GM12878 (cell line): Measurements from ENCODE around the gene PALLD. TPM values are rescaled to one million over a fixed set of nuclear protein-coding genes. Genes with fewer than 3 reads are reported as not detected.
A peak's percentile ranks its signal among the peaks of the same experiment; 100 is the strongest.

ENCODE experiments used
- ATAC-seq: fragments of 200-7000 bp; cut with Tn5 transposase; 3 replicates; pipeline ENCODE4 v1.9.1; 2020; ENCODE audit warnings: mild to moderate bottlenecking, moderate library complexity
- BruUV-seq: library from RNA; stranded (reverse); fragments of 400-500 nt; replicated peaks from 2 replicates; lab custom pipeline; 2021; lab: Mats Ljungman, UMichigan
- CTCF ChIA-PET: fragments of 300-600 bp; sonication (Branson Sonifier 250); formaldehyde crosslinking; extraction: SDS; loops from one replicate; lab custom pipeline; 2021; ENCODE audit warnings: inconsistent platforms; lab: Yijun Ruan, JAX
- POLR2A ChIA-PET: fragments of 350-600 bp; formaldehyde crosslinking; extraction: SDS; loops from one replicate; lab custom pipeline; 2021; ENCODE audit warnings: inconsistent platforms; lab: Charles Lee
- RAD21 ChIA-PET: fragments of 300-600 bp; sonication (Branson Sonifier 250); formaldehyde crosslinking; loops from one replicate; lab custom pipeline; 2023; ENCODE audit warnings: antibody characterized with exemption; ENCODE audit not compliant: unreplicated experiment; lab: Charles Lee
- SMC1A ChIA-PET: fragments of 300-600 bp; sonication (Branson Sonifier 250); formaldehyde crosslinking; loops from one replicate; lab custom pipeline; 2023; ENCODE audit not compliant: unreplicated experiment, uncharacterized antibody; lab: Charles Lee
- DNase-seq: peaks from one replicate; pipeline ENCODE4 v3.0.0-alpha.2; 2011; ENCODE audit warnings: low read depth, low spot score
- FAIRE-seq: peaks from 3 replicates; lab custom pipeline; 2011; peaks lifted over from hg19 to GRCh38; lab: Jason Lieb, UNC
- H2AFZ ChIP-seq: 2 replicates; pipeline ENCODE4 v1.6.0; 2011; ENCODE audit warnings: low read depth, low read length, control low read depth; ENCODE audit not compliant: control insufficient read depth
- H3K27ac ChIP-seq: 2 replicates; pipeline ENCODE4 v1.5.1; 2011; ENCODE audit warnings: control low read depth; ENCODE audit not compliant: control insufficient read depth, insufficient read depth
- H3K27me3 ChIP-seq, 2 experiments: replicated peaks in 1 of 2; 2 replicates each; pipeline versions ENCODE4 v1.6.0 to v1.6.1; 2011; ENCODE audit warnings: low read length in 1 of 2; ENCODE audit not compliant: control insufficient read depth in 2 of 2, insufficient read depth in 2 of 2
- H3K36me3 ChIP-seq, 2 experiments: 2 replicates each; pipeline ENCODE4 v1.5.1; 2011; ENCODE audit warnings: low read length in 1 of 2; ENCODE audit not compliant: control insufficient read depth in 2 of 2, insufficient read depth in 2 of 2
- H3K4me1 ChIP-seq: 2 replicates; pipeline ENCODE4 v1.6.1; 2011; ENCODE audit warnings: mild to moderate bottlenecking, low read length, moderate library complexity, mixed read lengths; ENCODE audit not compliant: control insufficient read depth, insufficient read depth
- H3K4me2 ChIP-seq: 2 replicates; pipeline ENCODE4 v1.6.0; 2011; ENCODE audit warnings: control low read depth; ENCODE audit not compliant: control insufficient read depth, insufficient read depth
- H3K4me3 ChIP-seq: fragments of 200-600 bp; sonication (generic); 2 replicates; pipeline ENCODE4 v1.5.1; 2016
- H3K79me2 ChIP-seq: 2 replicates; pipeline ENCODE4 v1.6.0; 2011; ENCODE audit warnings: low read length; ENCODE audit not compliant: control insufficient read depth, insufficient read depth
- H3K9ac ChIP-seq: 2 replicates; pipeline ENCODE4 v1.8.0; 2011; ENCODE audit warnings: low read length, control low read depth, mixed read lengths; ENCODE audit not compliant: control insufficient read depth, insufficient read depth
- H3K9me3 ChIP-seq: replicated peaks from 3 replicates; pipeline ENCODE4 v1.5.1; 2011; ENCODE audit warnings: mild to moderate bottlenecking, low read length; ENCODE audit not compliant: control insufficient read depth, insufficient read depth
- H4K20me1 ChIP-seq: 2 replicates; pipeline ENCODE4 v1.6.0; 2011; ENCODE audit not compliant: control insufficient read depth, insufficient read depth
- EED ChIP-seq: sonication (generic); IDR thresholded peaks from 2 replicates; pipeline ENCODE4 v1.6.1; 2016; ENCODE audit warnings: antibody characterized with exemption, low read depth
- GABPA ChIP-seq: IDR thresholded peaks from 2 replicates; pipeline ENCODE4 v1.6.1; 2014; ENCODE audit warnings: antibody characterized with exemption, low read depth, mild to moderate bottlenecking, inconsistent platforms
- POU2F2 ChIP-seq: IDR thresholded peaks from 3 replicates; pipeline ENCODE4 v1.6.1; 2011; ENCODE audit warnings: low read depth, mild to moderate bottlenecking, low read length, borderline replicate concordance
- WGBS: methylation state at CpG from one replicate; pipeline ENCODE4 v1.1.6; 2016; ENCODE audit warnings: low lambda C conversion rate; ENCODE audit not compliant: insufficient replicate concordance, insufficient coverage; ENCODE audit errors: missing lambda C conversion rate; 5-methylcytosine and 5-hydroxymethylcytosine counted together
- in situ Hi-C: fragments of 300-500 bp; cut with MboI; formaldehyde crosslinking; loops from 9 replicates; pipeline ENCODE4 v1.14.3; 2018; ENCODE audit warnings: mixed read lengths
- intact Hi-C: fragments of 100-400 bp; cut with micrococcal nuclease; formaldehyde crosslinking; loops from one replicate; pipeline ENCODE4 v1.14.2; 2022; ENCODE audit not compliant: unreplicated experiment
- polyA plus RNA-seq, 11 experiments: library from polyadenylated mRNA; depleted of rRNA in 4 of 11; unstranded in 6 of 11; stranded (reverse) in 5 of 11; fragments of >200 nt; fragmentation: Nextera tagmentation in 4 of 11; fragmentation: Illumina TruSeq in 1 of 11; extraction: Ambion mirVana in 4 of 11; extraction: Trizol in 1 of 11; gene quantifications; 1 replicate in 1 of 11; 2 replicates in 10 of 11; pipeline versions ENCODE4 v1.2.1 to v1.2.3, GENCODE V29; 2011 to 2016; ENCODE audit warnings: inconsistent platforms in 2 of 11, missing spikeins in 2 of 11, low read depth in 1 of 11
- total RNA-seq, 4 experiments: library from RNA; depleted of rRNA in 3 of 4; stranded (reverse); fragments of >200 nt in 3 of 4; fragmentation: Illumina TruSeq in 1 of 4; extraction: Trizol in 1 of 4; gene quantifications; 2 replicates each; pipeline versions ENCODE4 v1.2.1 to v1.2.3, GENCODE V29; 2013 to 2021
- TF ChIP-seq, protein P1 (sequence below): fragments of 450-650 bp; IDR thresholded peaks from 2 replicates; pipeline ENCODE4 v1.6.1; 2017; ENCODE audit warnings: antibody characterized with exemption, mild to moderate bottlenecking, moderate library complexity
- TF ChIP-seq, protein P2 (sequence below): fragments of 450-650 bp; IDR thresholded peaks from 2 replicates; pipeline ENCODE4 v1.6.1; 2017; ENCODE audit warnings: mild to moderate bottlenecking, moderate library complexity
- TF ChIP-seq, protein P3 (sequence below): fragments of 450-650 bp; IDR thresholded peaks from 2 replicates; pipeline ENCODE4 v1.6.1; 2016; ENCODE audit warnings: mild to moderate bottlenecking, moderate library complexity, borderline replicate concordance

Gene PALLD
- total and polyA plus RNA-seq, 10 of the 15 experiments (the other 5 are each of a cell fraction or from before 2014, with no cell fraction given): 1.0 to 7.7 (median 1.7) TPM

DNA sequence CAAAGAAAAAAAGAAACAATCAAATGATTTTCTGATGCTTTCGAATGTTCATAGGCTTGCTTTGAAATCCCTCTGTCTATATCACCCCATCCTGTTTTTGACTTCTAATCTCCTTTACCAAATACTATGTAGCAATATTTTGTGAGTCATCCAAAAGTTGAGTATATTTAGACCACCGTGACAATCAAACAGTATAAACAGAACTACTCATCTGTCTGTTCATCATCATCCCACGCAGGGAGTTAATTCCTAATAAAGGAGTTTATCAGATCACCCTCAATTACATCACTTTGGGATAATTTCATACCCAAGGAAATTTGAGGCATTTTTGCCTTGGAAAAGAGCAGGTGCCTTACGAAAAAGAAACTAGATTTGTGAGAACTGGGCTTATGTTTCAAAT is 300.3 kb downstream of the PALLD start:
- Histone ChIP-seq H3K27ac (no peak overlapping the region), H3K4me2 (no peak overlapping the region), H3K9me3 (no peaks in the 10 kb centered on the region), H3K27me3 (no peaks in the 10 kb centered on the region; a peak in 1 of 4 replicates), H2AFZ (no peak overlapping the region), H3K79me2 (no peaks in the 10 kb centered on the region), H3K4me3 (no peak overlapping the region), H4K20me1 (no peaks in the 10 kb centered on the region), H3K4me1 (no peaks in the 10 kb centered on the region), H3K36me3 (no peaks in the 10 kb centered on the region), H3K9ac (no peak overlapping the region)
- WGBS: 28% methylated on average over 4 of the region's 4 CpGs
- ATAC-seq: peak; percentile 20; the same call in 2 of the 3 replicates
- in situ Hi-C loops: no loop called here
- FAIRE-seq: no peak
- no peak for TF ChIP-seq EED
- no peak for TF ChIP-seq GABPA
- TF ChIP-seq, protein P1, sequence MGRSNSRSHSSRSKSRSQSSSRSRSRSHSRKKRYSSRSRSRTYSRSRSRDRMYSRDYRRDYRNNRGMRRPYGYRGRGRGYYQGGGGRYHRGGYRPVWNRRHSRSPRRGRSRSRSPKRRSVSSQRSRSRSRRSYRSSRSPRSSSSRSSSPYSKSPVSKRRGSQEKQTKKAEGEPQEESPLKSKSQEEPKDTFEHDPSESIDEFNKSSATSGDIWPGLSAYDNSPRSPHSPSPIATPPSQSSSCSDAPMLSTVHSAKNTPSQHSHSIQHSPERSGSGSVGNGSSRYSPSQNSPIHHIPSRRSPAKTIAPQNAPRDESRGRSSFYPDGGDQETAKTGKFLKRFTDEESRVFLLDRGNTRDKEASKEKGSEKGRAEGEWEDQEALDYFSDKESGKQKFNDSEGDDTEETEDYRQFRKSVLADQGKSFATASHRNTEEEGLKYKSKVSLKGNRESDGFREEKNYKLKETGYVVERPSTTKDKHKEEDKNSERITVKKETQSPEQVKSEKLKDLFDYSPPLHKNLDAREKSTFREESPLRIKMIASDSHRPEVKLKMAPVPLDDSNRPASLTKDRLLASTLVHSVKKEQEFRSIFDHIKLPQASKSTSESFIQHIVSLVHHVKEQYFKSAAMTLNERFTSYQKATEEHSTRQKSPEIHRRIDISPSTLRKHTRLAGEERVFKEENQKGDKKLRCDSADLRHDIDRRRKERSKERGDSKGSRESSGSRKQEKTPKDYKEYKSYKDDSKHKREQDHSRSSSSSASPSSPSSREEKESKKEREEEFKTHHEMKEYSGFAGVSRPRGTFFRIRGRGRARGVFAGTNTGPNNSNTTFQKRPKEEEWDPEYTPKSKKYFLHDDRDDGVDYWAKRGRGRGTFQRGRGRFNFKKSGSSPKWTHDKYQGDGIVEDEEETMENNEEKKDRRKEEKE: no peak
- TF ChIP-seq, protein P2, sequence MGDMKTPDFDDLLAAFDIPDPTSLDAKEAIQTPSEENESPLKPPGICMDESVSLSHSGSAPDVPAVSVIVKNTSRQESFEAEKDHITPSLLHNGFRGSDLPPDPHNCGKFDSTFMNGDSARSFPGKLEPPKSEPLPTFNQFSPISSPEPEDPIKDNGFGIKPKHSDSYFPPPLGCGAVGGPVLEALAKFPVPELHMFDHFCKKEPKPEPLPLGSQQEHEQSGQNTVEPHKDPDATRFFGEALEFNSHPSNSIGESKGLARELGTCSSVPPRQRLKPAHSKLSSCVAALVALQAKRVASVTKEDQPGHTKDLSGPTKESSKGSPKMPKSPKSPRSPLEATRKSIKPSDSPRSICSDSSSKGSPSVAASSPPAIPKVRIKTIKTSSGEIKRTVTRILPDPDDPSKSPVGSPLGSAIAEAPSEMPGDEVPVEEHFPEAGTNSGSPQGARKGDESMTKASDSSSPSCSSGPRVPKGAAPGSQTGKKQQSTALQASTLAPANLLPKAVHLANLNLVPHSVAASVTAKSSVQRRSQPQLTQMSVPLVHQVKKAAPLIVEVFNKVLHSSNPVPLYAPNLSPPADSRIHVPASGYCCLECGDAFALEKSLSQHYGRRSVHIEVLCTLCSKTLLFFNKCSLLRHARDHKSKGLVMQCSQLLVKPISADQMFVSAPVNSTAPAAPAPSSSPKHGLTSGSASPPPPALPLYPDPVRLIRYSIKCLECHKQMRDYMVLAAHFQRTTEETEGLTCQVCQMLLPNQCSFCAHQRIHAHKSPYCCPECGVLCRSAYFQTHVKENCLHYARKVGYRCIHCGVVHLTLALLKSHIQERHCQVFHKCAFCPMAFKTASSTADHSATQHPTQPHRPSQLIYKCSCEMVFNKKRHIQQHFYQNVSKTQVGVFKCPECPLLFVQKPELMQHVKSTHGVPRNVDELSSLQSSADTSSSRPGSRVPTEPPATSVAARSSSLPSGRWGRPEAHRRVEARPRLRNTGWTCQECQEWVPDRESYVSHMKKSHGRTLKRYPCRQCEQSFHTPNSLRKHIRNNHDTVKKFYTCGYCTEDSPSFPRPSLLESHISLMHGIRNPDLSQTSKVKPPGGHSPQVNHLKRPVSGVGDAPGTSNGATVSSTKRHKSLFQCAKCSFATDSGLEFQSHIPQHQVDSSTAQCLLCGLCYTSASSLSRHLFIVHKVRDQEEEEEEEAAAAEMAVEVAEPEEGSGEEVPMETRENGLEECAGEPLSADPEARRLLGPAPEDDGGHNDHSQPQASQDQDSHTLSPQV: no peak
- TF ChIP-seq, protein P3, sequence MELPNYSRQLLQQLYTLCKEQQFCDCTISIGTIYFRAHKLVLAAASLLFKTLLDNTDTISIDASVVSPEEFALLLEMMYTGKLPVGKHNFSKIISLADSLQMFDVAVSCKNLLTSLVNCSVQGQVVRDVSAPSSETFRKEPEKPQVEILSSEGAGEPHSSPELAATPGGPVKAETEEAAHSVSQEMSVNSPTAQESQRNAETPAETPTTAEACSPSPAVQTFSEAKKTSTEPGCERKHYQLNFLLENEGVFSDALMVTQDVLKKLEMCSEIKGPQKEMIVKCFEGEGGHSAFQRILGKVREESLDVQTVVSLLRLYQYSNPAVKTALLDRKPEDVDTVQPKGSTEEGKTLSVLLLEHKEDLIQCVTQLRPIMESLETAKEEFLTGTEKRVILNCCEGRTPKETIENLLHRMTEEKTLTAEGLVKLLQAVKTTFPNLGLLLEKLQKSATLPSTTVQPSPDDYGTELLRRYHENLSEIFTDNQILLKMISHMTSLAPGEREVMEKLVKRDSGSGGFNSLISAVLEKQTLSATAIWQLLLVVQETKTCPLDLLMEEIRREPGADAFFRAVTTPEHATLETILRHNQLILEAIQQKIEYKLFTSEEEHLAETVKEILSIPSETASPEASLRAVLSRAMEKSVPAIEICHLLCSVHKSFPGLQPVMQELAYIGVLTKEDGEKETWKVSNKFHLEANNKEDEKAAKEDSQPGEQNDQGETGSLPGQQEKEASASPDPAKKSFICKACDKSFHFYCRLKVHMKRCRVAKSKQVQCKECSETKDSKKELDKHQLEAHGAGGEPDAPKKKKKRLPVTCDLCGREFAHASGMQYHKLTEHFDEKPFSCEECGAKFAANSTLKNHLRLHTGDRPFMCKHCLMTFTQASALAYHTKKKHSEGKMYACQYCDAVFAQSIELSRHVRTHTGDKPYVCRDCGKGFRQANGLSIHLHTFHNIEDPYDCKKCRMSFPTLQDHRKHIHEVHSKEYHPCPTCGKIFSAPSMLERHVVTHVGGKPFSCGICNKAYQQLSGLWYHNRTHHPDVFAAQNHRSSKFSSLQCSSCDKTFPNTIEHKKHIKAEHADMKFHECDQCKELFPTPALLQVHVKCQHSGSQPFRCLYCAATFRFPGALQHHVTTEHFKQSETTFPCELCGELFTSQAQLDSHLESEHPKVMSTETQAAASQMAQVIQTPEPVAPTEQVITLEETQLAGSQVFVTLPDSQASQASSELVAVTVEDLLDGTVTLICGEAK: no peak
- no peak for TF ChIP-seq POU2F2
- intact Hi-C loops: loop anchor here (5.0 kb wide), 1 partner anchor 85 kb away; no protein-coding TSS in a partner anchor
- CTCF ChIA-PET: no interaction called here
- RAD21 ChIA-PET: no interaction called here
- POLR2A ChIA-PET: interaction anchor here (0.5 kb wide), 1 partner anchor 124 kb away, joined by 4 read pairs; no protein-coding TSS in a partner anchor
- BruUV-seq: no TSS peak
- no peak for DNase-seq
- SMC1A ChIA-PET: interaction anchor here (1.7 kb wide), 1 partner anchor 19 kb away, joined by 5 read pairs; no protein-coding TSS in a partner anchor
